ENCODE measurements around the gene JAZF1.

JAZF1 gene

DNA sequence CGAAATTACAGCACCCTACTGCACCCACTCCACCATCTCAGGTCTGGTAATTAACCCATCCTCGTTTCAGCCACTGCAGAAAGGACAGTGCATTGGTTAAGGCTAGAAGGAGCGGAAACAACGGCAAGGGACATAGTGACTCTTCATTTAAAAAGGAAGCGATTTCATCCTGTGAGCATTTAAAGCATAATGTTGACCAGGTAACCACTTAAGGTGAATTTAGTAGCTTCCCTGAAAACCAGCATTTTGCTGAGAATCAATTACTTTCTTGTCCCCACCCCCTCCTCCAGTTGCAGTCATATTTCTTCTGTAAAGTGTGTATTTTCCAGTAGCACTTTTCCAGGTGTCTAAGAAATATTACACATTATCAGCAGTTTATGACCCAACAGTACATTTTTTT lies 821 bp upstream of the JAZF1 start:
- TF ChIP-seq EZH2 (IDR thresholded peaks at IDR 0.05; ENCODE audit: borderline replicate concordance, low read length) (no peak), CTCF (IDR thresholded peaks at IDR 0.05; ENCODE audit: low read length) (no peak)
- Histone ChIP-seq H3K27ac (ENCODE audit: low read depth, low read length, poor library complexity, severe bottlenecking) (no peak overlapping the region), H2AFZ (ENCODE audit: low read length) (no peak overlapping the region), H3K4me3 (ENCODE audit: low read depth, low read length, poor library complexity, severe bottlenecking) (peak overlapping the region; percentile 86), H3F3A (ENCODE audit: insufficient read depth, low read length) (peaks cover 13% of the 10 kb centered on the region; the same call in 1 of the 2 replicates), H3K9me2 (ENCODE audit: low read depth, low read length) (no peaks in the 10 kb centered on the region), H3K9ac (ENCODE audit: low read length) (no peak overlapping the region), H4K20me1 (ENCODE audit: insufficient read depth, low read length) (no peaks in the 10 kb centered on the region), H3K36me3 (ENCODE audit: insufficient read depth, low read length) (no peaks in the 10 kb centered on the region), H3K4me2 (ENCODE audit: low read length) (peak overlapping the region; percentile 57), H3K4me1 (ENCODE audit: insufficient read depth, low read length, severe bottlenecking) (peaks cover 37% of the 10 kb centered on the region), H3K9me3 (ENCODE audit: low read length) (no peaks in the 10 kb centered on the region), H3K79me2 (ENCODE audit: insufficient read depth, low read length) (peaks cover 4% of the 10 kb centered on the region; the same call in 1 of the 2 replicates), H3K27me3 (ENCODE audit: insufficient read depth, low read length) (no peaks in the 10 kb centered on the region)

GRCh38 chr7:28180031-28180363 lies 598 bp downstream of the JAZF1 start:
- TF ChIP-seq EZH2 (IDR thresholded peaks at IDR 0.05; ENCODE audit: borderline replicate concordance, low read length) (no peak), CTCF (IDR thresholded peaks at IDR 0.05; ENCODE audit: low read length) (no peak)
- Histone ChIP-seq H3K27ac (ENCODE audit: low read depth, low read length, poor library complexity, severe bottlenecking) (no peak overlapping the region), H3K9ac (ENCODE audit: low read length) (peak overlapping the region; percentile 75)

GRCh38 chr7:28179120-28180030 lies 1.2 kb downstream of the JAZF1 start:
- Histone ChIP-seq H3K4me3 (ENCODE audit: low read depth, low read length, poor library complexity, severe bottlenecking) (peak overlapping the region; percentile 58), H3K36me3 (ENCODE audit: insufficient read depth, low read length) (no peaks in the 10 kb centered on the region), H3K9me2 (ENCODE audit: low read depth, low read length) (no peaks in the 10 kb centered on the region), H3K27me3 (ENCODE audit: insufficient read depth, low read length) (no peaks in the 10 kb centered on the region), H3K27ac (ENCODE audit: low read depth, low read length, poor library complexity, severe bottlenecking) (no peak overlapping the region), H3K4me1 (ENCODE audit: insufficient read depth, low read length, severe bottlenecking) (peaks cover 57% of the 10 kb centered on the region), H3K9ac (ENCODE audit: low read length) (peak overlapping the region; percentile 42), H2AFZ (ENCODE audit: low read length) (no peak overlapping the region), H3F3A (ENCODE audit: insufficient read depth, low read length) (peaks cover 13% of the 10 kb centered on the region; the same call in 1 of the 2 replicates), H3K4me2 (ENCODE audit: low read length) (peak overlapping the region; percentile 77), H4K20me1 (ENCODE audit: insufficient read depth, low read length) (no peaks in the 10 kb centered on the region), H3K9me3 (ENCODE audit: low read length) (no peaks in the 10 kb centered on the region), H3K79me2 (ENCODE audit: insufficient read depth, low read length) (peaks cover 8% of the 10 kb centered on the region; the same call in 1 of the 2 replicates)
- TF ChIP-seq CTCF (IDR thresholded peaks at IDR 0.05; ENCODE audit: low read length) = no peak
- no peak for TF ChIP-seq EZH2 (IDR thresholded peaks at IDR 0.05; ENCODE audit: borderline replicate concordance, low read length)

More at GRCh38 chr7:28180031-28180363, 598 bp downstream of the JAZF1 start:
- H3K4me1 ChIP-seq (ENCODE audit: insufficient read depth, low read length, severe bottlenecking) = peaks cover 51% of the 10 kb centered on the region
- H3K27me3 ChIP-seq (ENCODE audit: insufficient read depth, low read length) = no peaks in the 10 kb centered on the region
- no peaks in the 10 kb centered on the region for H4K20me1 ChIP-seq (ENCODE audit: insufficient read depth, low read length)
- H2AFZ ChIP-seq (ENCODE audit: low read length) = no peak overlapping the region
- H3K4me3 ChIP-seq (ENCODE audit: low read depth, low read length, poor library complexity, severe bottlenecking) = peak overlapping the region; percentile 86
- H3F3A ChIP-seq (ENCODE audit: insufficient read depth, low read length) = peaks cover 13% of the 10 kb centered on the region; the same call in 1 of the 2 replicates
- H3K4me2 ChIP-seq (ENCODE audit: low read length) = peak overlapping the region; percentile 72
- H3K79me2 ChIP-seq (ENCODE audit: insufficient read depth, low read length) = peaks cover 8% of the 10 kb centered on the region; the same call in 1 of the 2 replicates
- no peaks in the 10 kb centered on the region for H3K9me2 ChIP-seq (ENCODE audit: low read depth, low read length)
- H3K9me3 ChIP-seq (ENCODE audit: low read length) = no peaks in the 10 kb centered on the region
- no peaks in the 10 kb centered on the region for H3K36me3 ChIP-seq (ENCODE audit: insufficient read depth, low read length)

All from OCI-LY1 (cell line).